Adipose tissue (tissue), 3 donors: ENCODE results near the gene TCF7L1. TPM values are rescaled to one million over a fixed set of nuclear protein-coding genes. Genes with fewer than 3 reads are reported as not detected.

ENCODE experiments used
- H3K27ac ChIP-seq: one replicate; pipeline ENCODE4 v1.5.1; 2013; ENCODE audit warnings: low read depth, low read length
- WGBS, 3 donors: extraction: QIAGEN DNeasy Blood & Tissue Kit; methylation state at CpG; one replicate each; pipeline ENCODE4 v1.1.7; 2013; 5-methylcytosine and 5-hydroxymethylcytosine counted together
- polyA plus RNA-seq, 3 donors: library from polyadenylated mRNA; stranded (reverse); fragments of 200-250 nt; gene quantifications; one replicate each; pipeline ENCODE4 v1.2.3, GENCODE V29; 2013
- donor health status: healthy with polysubstance abuse.
- donor health status: Bipolar disorder and iron deficiency.
- donor health status: healthy.

TCF7L1 gene, protein sequence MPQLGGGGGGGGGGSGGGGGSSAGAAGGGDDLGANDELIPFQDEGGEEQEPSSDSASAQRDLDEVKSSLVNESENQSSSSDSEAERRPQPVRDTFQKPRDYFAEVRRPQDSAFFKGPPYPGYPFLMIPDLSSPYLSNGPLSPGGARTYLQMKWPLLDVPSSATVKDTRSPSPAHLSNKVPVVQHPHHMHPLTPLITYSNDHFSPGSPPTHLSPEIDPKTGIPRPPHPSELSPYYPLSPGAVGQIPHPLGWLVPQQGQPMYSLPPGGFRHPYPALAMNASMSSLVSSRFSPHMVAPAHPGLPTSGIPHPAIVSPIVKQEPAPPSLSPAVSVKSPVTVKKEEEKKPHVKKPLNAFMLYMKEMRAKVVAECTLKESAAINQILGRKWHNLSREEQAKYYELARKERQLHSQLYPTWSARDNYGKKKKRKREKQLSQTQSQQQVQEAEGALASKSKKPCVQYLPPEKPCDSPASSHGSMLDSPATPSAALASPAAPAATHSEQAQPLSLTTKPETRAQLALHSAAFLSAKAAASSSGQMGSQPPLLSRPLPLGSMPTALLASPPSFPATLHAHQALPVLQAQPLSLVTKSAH
- polyA plus RNA-seq, result 10 to 100 TPM in 2 of 3 donors, 1 to 10 TPM in 1; 2.4 to 22.3 (median 16.5) TPM

DNA sequence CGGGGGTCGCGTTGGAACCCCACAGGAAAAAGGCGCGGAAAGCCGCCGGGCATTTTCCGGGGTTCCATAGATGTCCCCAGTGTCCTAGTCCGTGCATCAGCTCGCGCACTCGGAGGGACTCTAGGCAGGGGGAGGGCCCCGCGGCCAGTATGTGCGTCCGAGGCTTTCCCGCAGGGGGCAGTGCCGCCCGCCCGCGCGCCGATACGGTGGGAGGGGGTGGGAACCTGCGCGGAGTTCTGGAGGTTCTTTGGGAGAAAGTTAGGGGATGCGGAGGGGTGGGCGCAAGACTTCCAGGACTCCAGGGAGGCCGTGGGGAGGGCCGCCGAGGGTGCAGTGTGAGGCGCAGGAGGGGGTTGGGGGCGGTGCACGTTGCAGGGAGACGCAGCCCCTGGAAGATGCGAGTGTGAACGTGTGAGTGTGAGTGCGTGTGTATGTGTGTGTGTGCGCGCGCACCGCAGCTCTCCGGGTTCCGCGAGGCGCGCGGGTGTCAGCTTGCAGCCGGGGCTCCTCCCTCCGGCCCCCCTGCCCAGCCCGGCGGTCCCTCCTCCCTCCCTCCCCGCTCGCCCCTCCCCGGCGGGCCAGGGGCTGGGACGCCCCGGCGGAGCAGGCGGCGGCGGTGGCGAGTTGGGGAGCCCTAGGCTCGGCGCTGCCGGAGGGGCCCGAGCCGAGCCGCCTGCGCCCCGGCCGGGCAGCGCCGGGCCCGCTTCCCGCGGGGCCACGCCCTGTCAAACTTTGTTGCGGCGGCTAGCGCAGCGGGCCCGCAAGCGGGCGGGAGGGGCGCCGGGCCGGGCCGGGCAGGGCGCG, at the start of gene TCF7L1:
Gene TCF7L1, plus strand, starts transcription at position 559 of the 804 bp plus-strand sequence. CDS start 293 bp downstream, outside the sequence.
- WGBS, 3 donors, result 0 to 1% (median 0%) methylated on average over 39 to 91 of the region's 91 CpGs
- peak within 1 kb of the TSS; percentile 64 for H3K27ac ChIP-seq

DNA sequence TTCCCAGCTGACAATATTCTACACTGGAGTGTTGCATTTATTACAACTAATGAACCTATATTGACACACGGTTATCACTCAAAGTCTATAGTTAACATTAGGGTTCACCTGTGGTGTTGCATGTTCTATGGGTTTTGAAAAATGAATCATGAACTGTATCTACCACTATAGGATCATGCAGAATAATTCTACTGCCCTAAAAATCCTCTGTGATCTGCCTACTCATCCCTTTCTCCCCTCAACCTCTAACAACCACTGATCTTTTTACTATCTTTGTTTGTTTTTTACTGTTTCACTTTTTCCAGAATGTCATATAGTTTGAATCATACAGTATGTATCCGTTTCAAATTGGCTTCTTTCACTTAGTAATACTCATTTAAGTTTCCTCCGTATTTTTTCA, 47.6 kb upstream of the TCF7L1 start:
- 74 to 80% (median 77%) methylated on average over 3 of the region's 3 CpGs for WGBS, 3 donors
- H3K27ac ChIP-seq, result no peak overlapping the region

DNA sequence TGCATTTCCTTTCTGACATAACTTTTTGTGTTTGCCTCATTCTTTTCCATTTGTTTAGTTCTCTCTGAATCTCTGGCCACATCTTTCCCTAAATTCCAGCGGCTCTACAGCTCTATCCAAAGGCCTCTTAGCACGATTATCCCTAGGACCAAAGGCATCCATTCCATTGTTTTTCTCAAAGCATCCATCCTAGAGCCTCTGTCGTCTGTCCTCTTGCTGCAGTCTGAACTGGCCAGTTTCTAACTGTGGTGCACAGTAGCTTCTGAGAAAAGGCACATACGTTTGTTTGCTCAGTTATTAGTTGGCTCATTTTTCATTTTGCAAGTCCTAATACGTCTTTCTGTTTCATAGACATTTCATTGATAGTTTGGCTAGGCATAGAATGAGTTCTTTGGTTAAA, 45.7 kb upstream of the TCF7L1 start:
- WGBS, 3 donors, result 67 to 85% (median 81%) methylated on average over 5 of the region's 5 CpGs
- no peak overlapping the region for H3K27ac ChIP-seq

DNA sequence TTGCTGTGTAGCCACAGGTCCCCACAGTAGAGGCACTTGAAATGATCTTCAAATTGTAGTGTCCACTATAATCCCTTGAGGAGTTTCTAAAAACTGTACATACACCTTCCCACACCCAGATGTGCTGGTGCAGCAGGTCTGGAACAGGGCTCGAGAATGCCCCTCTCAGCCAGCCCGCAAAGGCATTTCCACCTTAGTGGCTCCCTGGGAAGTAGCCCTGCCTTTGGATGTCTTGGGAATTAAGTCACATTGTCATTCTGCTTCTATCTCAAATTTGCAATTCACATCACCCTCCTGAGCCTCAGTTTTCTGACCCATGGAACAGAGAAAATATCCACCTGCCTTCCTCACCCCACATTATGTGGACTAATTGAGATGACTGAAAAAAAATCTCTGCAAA, 44.3 kb upstream of the TCF7L1 start:
- 86 to 96% (median 95%) methylated on average over 2 of the region's 2 CpGs for whole genome bisulfite sequencing, 3 donors
- no peak overlapping the region for H3K27ac ChIP-seq

DNA sequence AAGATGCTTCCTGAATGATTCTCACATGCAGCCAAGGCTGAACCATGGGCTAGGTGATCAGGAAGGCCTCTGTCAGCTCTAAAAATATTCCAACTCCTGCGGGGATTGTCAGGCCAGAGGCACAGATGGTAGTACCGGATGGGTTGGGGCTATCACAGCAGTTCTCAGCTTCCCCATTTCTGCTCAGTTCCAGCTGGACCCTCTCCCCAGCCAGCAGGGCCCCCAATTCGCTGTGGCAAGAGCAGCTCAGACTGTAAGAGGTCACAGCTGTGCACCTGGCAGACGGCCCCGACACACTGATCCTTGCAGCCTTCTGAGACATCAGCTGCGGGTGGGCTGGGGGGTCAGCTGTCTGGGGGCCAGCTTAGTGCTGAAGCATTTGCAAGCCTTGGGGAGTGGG, 43.6 kb upstream of the TCF7L1 start:
- 39 to 68% (median 51%) methylated on average over 6 of the region's 6 CpGs for WGBS, 3 donors
- no peak overlapping the region for H3K27ac ChIP-seq

DNA sequence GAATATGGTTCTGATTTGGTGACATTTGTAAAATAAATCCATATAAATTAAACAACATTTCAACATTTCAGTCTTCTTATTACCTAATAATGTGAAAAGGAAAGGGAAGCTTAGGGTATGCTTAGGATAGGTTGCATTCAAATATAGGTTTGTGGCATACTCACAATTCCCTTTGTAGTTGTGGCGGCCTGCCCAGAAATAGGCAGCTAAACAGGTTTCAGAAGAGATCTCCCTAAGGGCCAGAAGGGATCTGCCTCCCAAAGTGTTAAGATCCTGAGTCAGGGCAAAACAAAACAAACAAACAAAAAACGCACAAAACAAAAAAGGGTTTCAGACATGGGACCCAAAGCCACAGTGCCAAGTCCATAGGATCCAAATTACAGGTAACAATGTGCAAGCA, 41.4 kb upstream of the TCF7L1 start:
- H3K27ac ChIP-seq, result no peak overlapping the region
- WGBS, 3 donors, result 88 to 91% (median 89%) methylated on average over 2 of the region's 2 CpGs

DNA sequence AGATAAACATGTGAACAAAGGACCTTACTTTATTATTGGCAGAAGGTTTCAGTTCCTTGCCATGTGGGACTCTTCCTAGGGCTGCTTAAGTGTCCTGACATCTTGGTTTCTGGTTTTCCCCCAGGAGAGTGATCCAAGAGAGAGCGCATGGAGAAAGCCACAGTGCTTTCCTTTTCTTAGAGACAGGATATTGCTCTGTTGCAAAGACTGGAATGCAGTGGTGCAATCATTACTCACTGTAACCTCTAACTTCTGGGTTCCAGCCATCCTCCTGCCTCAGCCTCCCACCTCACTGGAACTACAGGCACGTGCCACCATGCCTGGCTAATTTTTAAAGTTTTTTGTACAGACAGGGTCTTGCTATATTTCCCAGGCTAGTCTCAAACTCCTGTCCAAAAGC, 38.1 kb upstream of the TCF7L1 start:
- 57 to 82% (median 66%) methylated on average over 2 of the region's 2 CpGs for WGBS, 3 donors
- H3K27ac ChIP-seq, result no peak overlapping the region

DNA sequence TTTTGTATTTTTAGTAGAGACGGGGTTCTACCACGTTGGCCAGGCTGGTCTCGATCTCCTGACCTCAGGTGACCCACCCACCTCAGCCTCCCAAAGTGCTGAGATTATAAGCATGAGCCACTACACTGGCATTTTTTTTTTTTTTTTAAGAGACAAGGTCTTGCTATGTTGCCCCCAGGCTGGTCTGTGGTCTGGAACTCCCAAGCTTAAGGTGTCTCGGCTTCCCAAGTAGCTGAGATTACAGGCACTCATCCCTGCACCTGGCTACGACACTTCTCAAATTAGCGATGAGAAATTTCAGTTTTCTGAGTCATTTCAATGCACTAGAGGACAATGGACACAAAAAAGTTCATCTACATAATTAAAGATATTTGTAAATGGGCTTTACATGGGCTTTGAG, 36.6 kb upstream of the TCF7L1 start:
- H3K27ac ChIP-seq, result no peak overlapping the region
- WGBS, 3 donors, result 84 to 90% (median 87%) methylated on average over 6 of the region's 6 CpGs

DNA sequence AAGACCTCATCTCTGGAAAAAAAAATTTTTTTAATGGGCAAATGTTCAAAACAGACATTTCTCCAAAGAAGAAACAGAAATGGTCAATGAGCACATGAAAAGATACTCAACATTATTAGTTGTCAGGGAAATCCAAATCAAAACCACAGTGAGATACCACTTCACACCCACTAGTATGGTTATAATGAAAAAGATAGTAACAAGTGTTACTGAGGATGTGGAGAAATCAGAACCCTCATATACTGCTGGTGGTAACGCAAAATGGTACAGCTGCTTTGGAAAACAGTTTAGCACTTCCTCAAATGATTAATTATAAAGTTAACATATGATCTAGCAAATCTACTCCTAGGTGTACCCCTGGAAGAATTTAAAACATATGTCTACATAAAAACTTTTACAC, 29.0 kb upstream of the TCF7L1 start:
- H3K27ac ChIP-seq, result no peak overlapping the region
- 73 to 96% (median 81%) methylated on average over 1 of the region's 1 CpG for WGBS, 3 donors

DNA sequence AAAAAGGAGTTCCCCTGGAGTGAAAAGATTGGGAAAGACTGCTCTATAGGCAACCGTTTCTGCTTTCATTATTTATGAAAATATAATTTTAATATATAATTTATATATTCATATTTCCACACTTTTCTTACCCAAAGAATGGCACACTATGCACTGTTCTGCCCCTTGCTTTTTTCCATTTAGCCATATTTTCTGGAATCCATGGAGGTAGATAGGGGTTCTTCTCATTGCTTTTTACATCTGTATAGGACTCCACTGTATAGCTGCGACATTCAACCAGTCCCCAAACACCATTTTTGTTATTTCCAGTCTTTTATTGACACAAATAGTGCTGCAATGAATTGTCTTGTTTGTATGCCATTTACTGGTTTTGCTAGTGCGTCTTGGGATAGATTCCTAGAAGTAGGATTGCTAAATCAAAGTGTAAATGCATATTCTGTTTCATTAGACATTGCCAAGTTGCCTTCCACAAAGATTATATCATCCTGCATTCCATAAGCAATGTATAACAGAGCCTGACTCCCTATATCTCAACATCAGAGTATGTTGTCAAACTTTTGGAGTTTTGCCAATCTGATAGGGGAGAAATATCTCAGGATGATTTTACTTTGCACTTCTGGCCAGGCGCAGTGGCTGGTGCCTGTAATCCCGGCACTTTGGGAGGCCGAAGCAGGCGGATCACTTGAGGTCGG, 26.6 kb upstream of the TCF7L1 start:
- no peak overlapping the region for H3K27ac ChIP-seq
- 57 to 70% (median 65%) methylated on average over 8 of the region's 8 CpGs for WGBS, 3 donors

DNA sequence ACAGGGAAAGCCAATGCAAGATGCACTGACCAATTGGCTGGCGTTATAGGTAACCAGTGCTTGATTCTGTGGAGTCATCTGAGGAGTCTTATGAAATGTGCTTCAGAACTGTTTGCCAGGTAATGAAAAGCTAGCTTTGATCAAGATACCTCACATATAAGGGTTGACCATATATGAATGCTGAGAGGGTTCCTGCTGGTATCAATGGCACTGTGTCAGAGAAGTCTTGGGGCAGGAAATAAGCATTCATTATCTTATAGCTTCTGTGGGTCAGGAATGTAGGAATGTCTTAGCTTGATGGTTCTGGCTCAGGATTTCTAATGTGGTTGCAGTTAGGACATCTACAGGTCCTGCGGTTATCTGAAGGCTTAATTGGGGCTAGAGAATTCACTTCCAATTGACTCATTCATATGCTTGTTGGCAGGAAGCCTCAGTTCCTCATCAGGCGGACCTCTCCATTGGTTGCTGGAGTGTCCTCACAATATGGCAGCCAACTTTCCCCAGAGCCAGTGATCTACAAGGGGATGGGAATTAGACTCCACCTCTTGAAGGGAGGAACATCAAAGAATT, 22.1 kb upstream of the TCF7L1 start:
- no peak overlapping the region for H3K27ac ChIP-seq
- 91 to 94% (median 93%) methylated on average over 3 of the region's 3 CpGs for WGBS, 3 donors

DNA sequence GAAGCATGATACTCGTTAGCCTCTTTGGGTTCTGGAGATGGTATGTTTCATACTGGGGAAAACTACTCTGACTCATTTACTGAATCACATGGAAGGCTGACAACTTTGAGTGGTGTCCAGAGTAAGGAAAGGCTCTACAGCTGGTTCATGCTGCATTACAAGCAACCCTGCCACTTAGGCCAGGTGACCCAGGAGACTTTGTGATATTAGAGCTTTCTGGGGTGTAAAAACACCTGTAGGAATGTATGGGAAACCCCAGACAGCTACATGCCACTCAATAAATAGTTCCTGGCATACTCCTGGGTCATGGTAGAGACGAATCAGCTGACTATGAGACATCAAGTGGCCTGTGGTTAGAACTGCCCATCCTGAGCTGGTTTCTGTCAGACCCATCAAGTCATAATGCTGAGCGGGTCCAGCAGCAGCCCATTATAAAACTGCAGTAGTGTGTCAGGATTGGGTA, 21.3 kb upstream of the TCF7L1 start:
- no peak overlapping the region for H3K27ac ChIP-seq
- 88 to 96% (median 92%) methylated on average over 3 of the region's 3 CpGs for WGBS, 3 donors

DNA sequence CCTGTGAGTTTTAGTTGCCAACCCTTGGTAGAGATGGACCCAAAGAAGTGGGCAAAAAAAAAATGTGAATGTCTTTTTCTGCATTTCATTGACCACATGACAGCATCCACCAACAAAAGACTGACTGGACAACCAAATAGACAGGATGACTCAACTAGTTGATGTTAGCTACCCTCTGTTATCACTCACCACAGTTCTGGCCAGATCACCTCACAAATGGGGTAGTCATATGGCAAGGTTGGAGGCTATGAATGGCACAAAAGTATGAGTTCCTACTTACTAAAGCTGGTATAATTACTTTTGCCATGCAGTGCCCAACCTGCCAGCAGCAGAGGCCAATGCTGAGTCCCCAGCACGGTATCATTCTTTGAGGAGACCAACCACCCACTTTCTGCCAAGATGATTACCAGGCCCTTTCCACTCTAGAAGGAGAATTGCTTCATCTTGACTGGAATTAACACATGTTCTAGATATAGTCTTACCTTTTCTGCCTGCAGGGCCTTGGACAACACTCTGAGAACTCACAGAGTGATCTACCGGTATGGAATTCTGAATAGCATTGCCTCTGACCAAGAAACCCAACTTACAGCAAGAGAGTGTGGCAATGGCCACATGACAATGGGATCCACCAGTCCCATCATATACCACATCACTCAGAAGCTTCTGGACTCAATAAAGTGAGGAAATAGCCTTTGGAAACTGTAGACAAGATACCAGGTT, 20.1 kb upstream of the TCF7L1 start:
- no peak overlapping the region for H3K27ac ChIP-seq
- 20 to 45% (median 44%) methylated on average over 2 of the region's 2 CpGs for WGBS, 3 donors

DNA sequence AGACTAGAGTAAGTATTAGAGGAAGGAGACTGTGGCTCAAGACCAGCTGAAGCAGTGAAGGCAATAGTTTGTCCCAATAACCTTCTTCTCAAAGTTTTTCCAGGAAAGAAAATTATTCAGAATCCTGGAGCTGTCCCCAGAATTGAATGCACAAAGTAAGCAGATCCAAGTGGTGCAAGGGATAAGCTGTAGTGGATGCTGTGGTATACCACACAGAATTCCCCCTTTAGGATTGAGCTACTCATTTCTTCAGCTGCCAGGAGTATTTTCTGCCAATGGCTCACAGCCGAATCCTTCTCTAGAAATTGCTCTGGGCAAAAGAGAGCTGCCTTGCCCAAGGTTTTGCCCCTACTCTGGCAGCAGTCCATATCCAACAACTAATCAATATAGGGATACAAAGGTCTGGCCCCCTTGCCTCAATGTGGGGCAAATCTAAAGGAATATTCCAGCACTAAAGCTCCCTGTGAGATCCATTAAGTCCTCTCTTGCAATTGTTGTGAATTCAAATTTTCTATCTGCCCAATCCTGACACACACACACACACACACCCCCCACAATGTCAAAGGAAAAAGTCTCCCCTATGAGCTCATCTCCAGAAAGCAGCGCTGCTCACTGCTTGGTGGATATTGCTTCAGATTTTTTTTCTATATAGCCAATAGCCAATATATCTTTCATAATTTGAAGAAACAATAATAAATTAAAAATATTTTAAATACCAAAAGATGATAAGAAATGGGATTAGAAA, 18.4 kb upstream of the TCF7L1 start:
- H3K27ac ChIP-seq, result no peak overlapping the region
- WGBS, 3 donors, result 61 to 82% (median 66%) methylated on average over 2 of the region's 2 CpGs

DNA sequence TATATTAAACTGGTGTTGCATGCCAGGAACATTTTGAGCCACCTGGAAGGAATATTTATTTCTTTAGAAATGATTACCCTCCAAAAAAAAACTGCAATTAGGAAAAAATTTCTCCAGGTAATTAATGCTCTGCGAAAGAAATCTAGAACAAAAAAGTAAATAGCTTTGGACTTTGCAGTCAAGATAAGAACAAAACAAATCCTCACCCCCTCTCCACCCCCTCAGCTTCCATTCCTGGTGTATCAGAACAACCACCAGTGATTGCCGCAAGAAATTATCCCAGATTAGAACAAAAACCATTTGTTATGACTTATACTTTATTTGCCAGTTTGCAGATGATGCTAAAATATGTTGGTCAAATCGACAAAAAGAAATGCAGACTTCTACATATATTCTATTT, 17.0 kb upstream of the TCF7L1 start:
- 47 to 86% (median 85%) methylated on average over 3 of the region's 3 CpGs for WGBS, 3 donors
- H3K27ac ChIP-seq, result no peak overlapping the region

DNA sequence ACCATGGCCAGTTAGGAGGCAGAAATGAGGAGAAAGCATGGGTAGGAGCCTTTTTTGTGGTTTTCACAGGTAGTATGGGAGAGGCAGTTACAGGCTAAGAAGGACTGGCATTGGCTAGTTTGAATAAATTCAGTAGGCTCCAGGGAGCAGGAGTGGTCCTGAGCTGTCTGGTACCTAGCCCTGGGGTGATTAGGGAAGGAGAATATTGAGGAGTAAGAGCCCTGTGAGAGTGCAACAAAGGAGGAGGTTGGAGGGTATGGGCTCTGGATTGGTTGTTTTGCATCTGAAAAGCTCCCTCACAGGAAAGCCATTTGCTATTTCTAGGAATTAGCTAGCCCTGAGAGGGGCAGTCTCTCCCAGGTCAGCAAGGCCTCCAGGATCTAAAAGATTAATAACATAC, 13.3 kb upstream of the TCF7L1 start:
- no peak overlapping the region for H3K27ac ChIP-seq

DNA sequence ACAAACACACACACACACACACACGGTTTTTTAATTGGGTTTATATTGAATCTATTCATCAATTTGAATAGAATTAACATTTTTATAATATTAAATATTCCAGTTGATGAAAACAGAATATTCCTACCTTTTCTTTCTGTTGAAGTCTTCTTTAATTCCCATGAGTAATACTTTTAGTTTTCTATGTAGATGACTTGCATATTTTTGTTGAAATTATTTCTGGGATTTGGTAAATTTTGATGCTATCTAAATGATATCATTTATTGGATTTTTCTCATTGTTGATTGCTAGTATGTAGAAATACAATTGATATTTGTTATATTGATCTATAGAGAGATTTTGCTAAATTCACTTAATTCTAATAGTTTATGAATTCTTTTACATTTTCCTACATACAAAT, 12.8 kb upstream of the TCF7L1 start:
- no peak overlapping the region for H3K27ac ChIP-seq
- 48 to 80% (median 78%) methylated on average over 1 of the region's 1 CpG for WGBS, 3 donors
